Measurements from ENCODE around the gene EIF1AX. TPM values are rescaled to one million over a fixed set of nuclear protein-coding genes. Genes with fewer than 3 reads are reported as not detected.
"Not testable (repeated sequence)": the region's sequence is repeated elsewhere in the genome, so short reads cannot be mapped to it uniquely, and the experiment has no call there.

The EIF1AX gene
- total RNA-seq, 3 donors from 2014 or later (not counting 1 experiment from before 2014, with no cell fraction given) = 31.6 to 57.2 (median 31.7) TPM

DNA sequence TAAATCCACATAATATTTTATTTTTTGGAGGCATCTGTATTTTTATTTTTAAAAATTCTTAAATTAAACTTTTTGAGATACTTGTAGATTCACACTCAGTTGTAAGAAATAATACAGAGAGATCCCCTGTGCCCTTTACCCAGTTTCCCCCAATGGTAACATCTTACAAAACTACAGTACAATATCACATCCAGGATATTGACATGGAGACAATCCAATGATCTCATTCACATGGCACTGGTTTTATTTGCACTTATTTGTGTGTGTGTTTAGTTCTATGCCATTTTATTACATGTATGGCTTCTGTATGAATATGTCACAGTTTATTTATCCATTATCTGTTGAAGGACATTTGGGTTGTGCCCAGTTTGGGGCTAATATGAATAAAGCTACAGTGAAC is 35.5 kb upstream of the EIF1AX start:
- no peak for TF ChIP-seq CTCF (IDR thresholded peaks at IDR 0.05)
- no peaks in the 10 kb centered on the region for H3K27me3 ChIP-seq (ENCODE audit: control insufficient read depth, insufficient read depth, low read length)
- H3K36me3 ChIP-seq (ENCODE audit: control insufficient read depth, insufficient read depth, low read length) = peaks cover 47% of the 10 kb centered on the region
- Mint-ChIP-seq H3K27me3 (ENCODE audit: low read depth in 2 of 2) (no peaks in the 10 kb centered on the region), H3K27ac (no peak overlapping the region), H3K9me3 (no peaks in the 10 kb centered on the region), H3K4me3 (no peak overlapping the region), H3K4me1 (peaks cover 14 to 16% of the 10 kb centered on the region in 2 donors), H3K36me3 (no peaks in the 10 kb centered on the region)
- no peaks in the 10 kb centered on the region for H3K9me3 ChIP-seq (ENCODE audit: control insufficient read depth, insufficient read depth, low read length)
- H3K27ac ChIP-seq (ENCODE audit: low read length) = no peak overlapping the region
- no peak overlapping the region for H3K4me3 ChIP-seq (ENCODE audit: low read length)
- no peaks in the 10 kb centered on the region for H3K4me1 ChIP-seq (ENCODE audit: control insufficient read depth, insufficient read depth, low read length)
- DNase-seq = no peak
- intact Hi-C loops (cut with micrococcal nuclease) = no loop called here
- no peak for ATAC-seq

GRCh38 chrX:20173856-20174255 is 32.2 kb upstream of the EIF1AX start:
- intact Hi-C loops (cut with micrococcal nuclease) = no loop called here
- H3K9me3 Mint-ChIP-seq = no peaks in the 10 kb centered on the region
- H3K27ac ChIP-seq (ENCODE audit: low read length) = no peak overlapping the region
- H3K27ac Mint-ChIP-seq = no peak overlapping the region
- peaks cover 50% of the 10 kb centered on the region for H3K36me3 ChIP-seq (ENCODE audit: control insufficient read depth, insufficient read depth, low read length)
- no peak for ATAC-seq
- no peaks in the 10 kb centered on the region for H3K9me3 ChIP-seq (ENCODE audit: control insufficient read depth, insufficient read depth, low read length)
- no peaks in the 10 kb centered on the region for H3K36me3 Mint-ChIP-seq
- H3K27me3 ChIP-seq (ENCODE audit: control insufficient read depth, insufficient read depth, low read length) = no peaks in the 10 kb centered on the region
- no peak overlapping the region for H3K4me3 ChIP-seq (ENCODE audit: low read length)
- no peak overlapping the region for H3K4me3 Mint-ChIP-seq
- H3K27me3 Mint-ChIP-seq (ENCODE audit: low read depth in 2 of 2) = peaks cover 0 to 5% of the 10 kb centered on the region in 2 donors
- 88% methylated on average over 1 of the region's 2 CpGs for WGBS (ENCODE audit: insufficient coverage)
- TF ChIP-seq CTCF (IDR thresholded peaks at IDR 0.05) = no peak
- H3K4me1 ChIP-seq (ENCODE audit: control insufficient read depth, insufficient read depth, low read length) = no peaks in the 10 kb centered on the region
- peaks cover 0 to 7% of the 10 kb centered on the region in 2 donors for H3K4me1 Mint-ChIP-seq
- no peak for DNase-seq

DNA sequence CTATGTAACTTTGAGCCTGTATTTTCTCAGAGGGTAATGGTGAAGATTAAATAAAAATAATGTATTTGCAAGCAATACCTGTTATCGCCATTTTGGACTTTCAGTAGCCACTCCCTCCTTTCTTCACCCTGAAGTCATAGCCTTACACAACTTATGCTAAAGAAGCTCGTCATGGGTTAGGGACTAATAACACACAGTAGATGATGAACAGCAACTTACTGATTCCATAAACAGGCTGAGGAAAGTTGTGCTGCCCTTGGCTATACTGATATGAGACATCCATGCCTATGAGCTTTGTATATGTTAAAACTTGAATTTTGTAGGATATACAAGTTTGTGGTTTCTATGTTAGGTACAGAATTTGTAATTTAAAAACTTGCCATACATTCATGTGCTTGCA is 31.7 kb upstream of the EIF1AX start:
- H3K9me3 ChIP-seq (ENCODE audit: control insufficient read depth, insufficient read depth, low read length) = no peaks in the 10 kb centered on the region
- 100% methylated on average over 1 of the region's 2 CpGs for WGBS (ENCODE audit: insufficient coverage)
- Mint-ChIP-seq H3K27ac (no peak overlapping the region), H3K9me3 (no peaks in the 10 kb centered on the region), H3K4me3 (no peak overlapping the region), H3K36me3 (no peaks in the 10 kb centered on the region), H3K4me1 (peaks cover 0 to 7% of the 10 kb centered on the region in 2 donors), H3K27me3 (ENCODE audit: low read depth in 2 of 2) (peaks cover 0 to 5% of the 10 kb centered on the region in 2 donors)
- no peak overlapping the region for H3K4me3 ChIP-seq (ENCODE audit: low read length)
- H3K4me1 ChIP-seq (ENCODE audit: control insufficient read depth, insufficient read depth, low read length) = no peaks in the 10 kb centered on the region
- ATAC-seq (no peak), DNase-seq (no peak)
- intact Hi-C loops (cut with micrococcal nuclease) = no loop called here
- no peak for TF ChIP-seq CTCF (IDR thresholded peaks at IDR 0.05)
- H3K36me3 ChIP-seq (ENCODE audit: control insufficient read depth, insufficient read depth, low read length) = peaks cover 51% of the 10 kb centered on the region
- H3K27me3 ChIP-seq (ENCODE audit: control insufficient read depth, insufficient read depth, low read length) = no peaks in the 10 kb centered on the region
- no peak overlapping the region for H3K27ac ChIP-seq (ENCODE audit: low read length)

- Mint-ChIP-seq H3K4me1 (peaks cover 0 to 5% of the 10 kb centered on the region in 2 donors), H3K27ac (no peak overlapping the region), H3K36me3 (no peaks in the 10 kb centered on the region), H3K9me3 (no peaks in the 10 kb centered on the region), H3K4me3 (no peak overlapping the region), H3K27me3 (ENCODE audit: low read depth in 2 of 2) (peaks cover 0 to 5% of the 10 kb centered on the region in 2 donors)
- H3K4me3 ChIP-seq (ENCODE audit: low read length) = no peak overlapping the region
- no peak overlapping the region for H3K27ac ChIP-seq (ENCODE audit: low read length)
- DNase-seq (no peak), ATAC-seq (no peak)
- no peaks in the 10 kb centered on the region for H3K27me3 ChIP-seq (ENCODE audit: control insufficient read depth, insufficient read depth, low read length)
- intact Hi-C loops (cut with micrococcal nuclease) = no loop called here
- no peak for TF ChIP-seq CTCF (IDR thresholded peaks at IDR 0.05)
- peaks cover 56% of the 10 kb centered on the region for H3K36me3 ChIP-seq (ENCODE audit: control insufficient read depth, insufficient read depth, low read length)
- no peaks in the 10 kb centered on the region for H3K9me3 ChIP-seq (ENCODE audit: control insufficient read depth, insufficient read depth, low read length)
- WGBS (ENCODE audit: insufficient coverage) = 80% methylated on average over 2 of the region's 3 CpGs
- H3K4me1 ChIP-seq (ENCODE audit: control insufficient read depth, insufficient read depth, low read length) = no peaks in the 10 kb centered on the region
Observed at GRCh38 chrX:20171887-20172286, 30.2 kb upstream of the EIF1AX start.

DNA sequence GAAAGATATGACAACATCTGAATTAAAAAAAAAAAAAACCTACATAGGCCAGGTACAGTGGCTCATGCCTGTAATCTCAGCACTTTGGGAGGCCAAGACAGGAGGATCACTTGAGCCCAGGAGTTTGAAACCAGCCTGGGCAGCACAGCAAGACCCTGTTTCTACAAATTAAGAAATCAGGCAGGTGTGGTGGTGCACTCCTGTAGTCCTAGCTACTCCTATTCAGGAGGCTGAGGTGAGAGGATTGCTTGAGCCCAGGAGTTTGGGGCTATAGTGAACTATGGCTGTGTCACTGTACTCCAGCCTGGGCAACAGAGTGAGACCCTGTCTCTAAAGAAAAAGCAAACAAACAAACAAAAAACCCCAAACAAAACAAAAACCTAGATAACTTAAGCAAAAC is 20.9 kb upstream of the EIF1AX start:
- H3K36me3 Mint-ChIP-seq; intact Hi-C loops (cut with micrococcal nuclease): not testable (repeated sequence)

More for the DNA sequence above, 20.9 kb upstream of the EIF1AX start:
- peaks cover 44% of the 10 kb centered on the region for H3K36me3 ChIP-seq (ENCODE audit: control insufficient read depth, insufficient read depth, low read length)
- H3K4me3 ChIP-seq (ENCODE audit: low read length); H3K4me1 ChIP-seq (ENCODE audit: control insufficient read depth, insufficient read depth, low read length); H3K9me3 Mint-ChIP-seq; H3K27ac ChIP-seq (ENCODE audit: low read length); H3K27me3 ChIP-seq (ENCODE audit: control insufficient read depth, insufficient read depth, low read length); H3K4me3 Mint-ChIP-seq; DNase-seq; ATAC-seq; H3K27ac Mint-ChIP-seq; H3K9me3 ChIP-seq (ENCODE audit: control insufficient read depth, insufficient read depth, low read length); H3K27me3 Mint-ChIP-seq (ENCODE audit: low read depth in 2 of 2): not testable (repeated sequence)
- peaks cover 0 to 14% of the 10 kb centered on the region in 2 donors for H3K4me1 Mint-ChIP-seq

Measured in natural killer cell (primary cell).